Keratinocyte (primary cell): ENCODE measurements around the gene CAPN15. TPM values are rescaled to one million over a fixed set of nuclear protein-coding genes. Genes with fewer than 3 reads are reported as not detected.
"Not testable (repeated sequence)": the region's sequence is repeated elsewhere in the genome, so short reads cannot be mapped to it uniquely, and the experiment has no call there.

Source experiments
- DNase-seq: peaks from one replicate; pipeline ENCODE4 v3.0.0-alpha.2; 2011; ENCODE audit warnings: low read depth, missing footprints, low spot score
- FAIRE-seq: peaks from 2 replicates; lab custom pipeline; 2011; peaks lifted over from hg19 to GRCh38; lab: Jason Lieb, UNC
- H2AFZ ChIP-seq: 2 replicates; pipeline ENCODE4 v1.6.0; 2012; ENCODE audit warnings: low read length, control low read depth, inconsistent platforms; ENCODE audit not compliant: control insufficient read depth
- H3K27ac ChIP-seq: 2 replicates; pipeline ENCODE4 v1.5.1; 2011; ENCODE audit warnings: low read length; ENCODE audit not compliant: control insufficient read depth, insufficient read depth
- H3K27me3 ChIP-seq: 3 replicates; pipeline ENCODE4 v1.6.0; 2011; ENCODE audit warnings: low read length; ENCODE audit not compliant: control insufficient read depth, insufficient read depth; ENCODE audit errors: extremely low read depth
- H3K36me3 ChIP-seq, 2 experiments: 2 replicates in 1 of 2; 3 replicates in 1 of 2; pipeline ENCODE4 v1.5.1; 2011; ENCODE audit warnings: low read length in 2 of 2, mild to moderate bottlenecking in 1 of 2; ENCODE audit not compliant: control insufficient read depth in 2 of 2, insufficient read depth in 2 of 2; ENCODE audit errors: extremely low read depth in 1 of 2
- H3K4me1 ChIP-seq: 3 replicates; pipeline ENCODE4 v1.5.1; 2011; ENCODE audit warnings: low read length; ENCODE audit not compliant: control insufficient read depth, insufficient read depth; ENCODE audit errors: extremely low read depth
- H3K4me2 ChIP-seq: 3 replicates; pipeline ENCODE4 v1.6.0; 2011; ENCODE audit warnings: low read depth, low read length; ENCODE audit not compliant: control insufficient read depth, insufficient read depth; ENCODE audit errors: extremely low read depth
- H3K4me3 ChIP-seq, 3 experiments: fragments of 200-600 bp in 1 of 3; sonication (generic) in 1 of 3; 2 replicates in 2 of 3; 3 replicates in 1 of 3; pipeline ENCODE4 v1.5.1; 2011 to 2016; ENCODE audit warnings: low read length in 3 of 3, mild to moderate bottlenecking in 3 of 3, control low read depth in 2 of 3, inconsistent platforms in 1 of 3, low read depth in 1 of 3, mixed read lengths in 1 of 3, mixed run types in 1 of 3, moderate library complexity in 1 of 3; ENCODE audit not compliant: control insufficient read depth in 2 of 3, insufficient read depth in 2 of 3; ENCODE audit errors: extremely low read depth in 1 of 3
- H3K79me2 ChIP-seq: 2 replicates; pipeline ENCODE4 v1.6.0; 2012; ENCODE audit warnings: low read length; ENCODE audit not compliant: control insufficient read depth, insufficient read depth
- H3K9ac ChIP-seq: 3 replicates; pipeline ENCODE4 v1.6.0; 2011; ENCODE audit warnings: low read length; ENCODE audit not compliant: control insufficient read depth, insufficient read depth; ENCODE audit errors: extremely low read depth
- H3K9me1 ChIP-seq: 3 replicates; pipeline ENCODE4 v1.6.0; 2011; ENCODE audit warnings: low read length; ENCODE audit not compliant: control insufficient read depth, insufficient read depth; ENCODE audit errors: extremely low read depth
- H3K9me3 ChIP-seq: 2 replicates; pipeline ENCODE4 v1.5.1; 2012; ENCODE audit warnings: low read depth, low read length; ENCODE audit not compliant: control insufficient read depth
- H4K20me1 ChIP-seq: 3 replicates; pipeline ENCODE4 v1.6.0; 2011; ENCODE audit warnings: low read length; ENCODE audit not compliant: control insufficient read depth, insufficient read depth; ENCODE audit errors: extremely low read depth
- EZH2 ChIP-seq: IDR thresholded peaks from one replicate; pipeline ENCODE4 v1.6.1; 2012; ENCODE audit warnings: inconsistent platforms, mild to moderate bottlenecking, low read length, moderate library complexity
- dilution Hi-C: fragments of 300-500 bp; cut with MboI; formaldehyde crosslinking; loops from one replicate; pipeline ENCODE4 v1.7.0; 2020; ENCODE audit warnings: low sequenced_read_pairs; ENCODE audit not compliant: extremely low pct_ligation_motif_present
- polyA plus RNA-seq, 5 experiments: library from polyadenylated mRNA; depleted of rRNA in 3 of 5; stranded (reverse) in 3 of 5; stranded (forward) in 1 of 5; unstranded in 1 of 5; fragments of >200 nt; gene quantifications; 1 replicate in 1 of 5; 2 replicates in 3 of 5; 3 replicates in 1 of 5; pipeline versions ENCODE4 v1.2.1 to v1.2.3, GENCODE V29; 2011 to 2012; ENCODE audit warnings: missing spikeins in 2 of 5, low read depth in 1 of 5, low replicate concordance in 1 of 5
- TF ChIP-seq, protein P1 (sequence below), 3 experiments: IDR thresholded peaks in 1 of 3; conservative IDR thresholded peaks in 1 of 3; optimal IDR thresholded peaks in 1 of 3; 2 replicates in 2 of 3; 3 replicates in 1 of 3; pipeline versions ENCODE3 to v1.5.1; 2011; ENCODE audit warnings: low read length in 3 of 3, mild to moderate bottlenecking in 3 of 3, moderate library complexity in 2 of 3, control low read depth in 1 of 3, inconsistent platforms in 1 of 3; ENCODE audit not compliant: insufficient read depth in 2 of 3; ENCODE audit errors: extremely low read depth in 1 of 3

Gene CAPN15
- polyA plus RNA-seq, 1 donor (not counting 4 experiments of a cell fraction or from before 2014, with no cell fraction given), result 7.9 TPM

GRCh38 chr16:491220-491919, 36.1 kb upstream of the CAPN15 start:
- Histone ChIP-seq H3K9me3 (no peaks in the 10 kb centered on the region), H3K4me2 (no peak overlapping the region), H3K4me1 (no peaks in the 10 kb centered on the region), H3K79me2 (no peaks in the 10 kb centered on the region), H3K4me3 (no peak overlapping the region), H3K36me3 (peaks cover 4 to 17% of the 10 kb centered on the region in 2 experiments), H3K27ac (no peak overlapping the region), H2AFZ (no peak overlapping the region), H3K27me3 (no peaks in the 10 kb centered on the region), H3K9me1 (peaks cover 2% of the 10 kb centered on the region), H4K20me1 (no peaks in the 10 kb centered on the region), H3K9ac (no peak overlapping the region)
- TF ChIP-seq EZH2, result no peak
- TF ChIP-seq, protein P1, sequence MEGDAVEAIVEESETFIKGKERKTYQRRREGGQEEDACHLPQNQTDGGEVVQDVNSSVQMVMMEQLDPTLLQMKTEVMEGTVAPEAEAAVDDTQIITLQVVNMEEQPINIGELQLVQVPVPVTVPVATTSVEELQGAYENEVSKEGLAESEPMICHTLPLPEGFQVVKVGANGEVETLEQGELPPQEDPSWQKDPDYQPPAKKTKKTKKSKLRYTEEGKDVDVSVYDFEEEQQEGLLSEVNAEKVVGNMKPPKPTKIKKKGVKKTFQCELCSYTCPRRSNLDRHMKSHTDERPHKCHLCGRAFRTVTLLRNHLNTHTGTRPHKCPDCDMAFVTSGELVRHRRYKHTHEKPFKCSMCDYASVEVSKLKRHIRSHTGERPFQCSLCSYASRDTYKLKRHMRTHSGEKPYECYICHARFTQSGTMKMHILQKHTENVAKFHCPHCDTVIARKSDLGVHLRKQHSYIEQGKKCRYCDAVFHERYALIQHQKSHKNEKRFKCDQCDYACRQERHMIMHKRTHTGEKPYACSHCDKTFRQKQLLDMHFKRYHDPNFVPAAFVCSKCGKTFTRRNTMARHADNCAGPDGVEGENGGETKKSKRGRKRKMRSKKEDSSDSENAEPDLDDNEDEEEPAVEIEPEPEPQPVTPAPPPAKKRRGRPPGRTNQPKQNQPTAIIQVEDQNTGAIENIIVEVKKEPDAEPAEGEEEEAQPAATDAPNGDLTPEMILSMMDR (optimal IDR thresholded peaks at IDR 0.05 in 1 of 3, IDR thresholded peaks at IDR 0.05 in 1 of 3, conservative IDR thresholded peaks at IDR 0.05 in 1 of 3; ENCODE audit: extremely low read depth in 1 of 3, insufficient read depth in 2 of 3, low read length in 3 of 3), result no peak
- FAIRE-seq (no peak), DNase-seq (no peak)
- dilution Hi-C loops, result no loop called here

- TF ChIP-seq, protein P1 (optimal IDR thresholded peaks at IDR 0.05 in 1 of 3, IDR thresholded peaks at IDR 0.05 in 1 of 3, conservative IDR thresholded peaks at IDR 0.05 in 1 of 3; ENCODE audit: extremely low read depth in 1 of 3, insufficient read depth in 2 of 3, low read length in 3 of 3), result no peak
- no peak for TF ChIP-seq EZH2
- Histone ChIP-seq H3K27me3 (no peaks in the 10 kb centered on the region), H3K27ac (no peak overlapping the region), H3K4me1 (no peaks in the 10 kb centered on the region), H3K4me2 (no peak overlapping the region), H3K9me1 (peaks cover 2% of the 10 kb centered on the region), H4K20me1 (no peaks in the 10 kb centered on the region), H3K9ac (no peak overlapping the region), H3K79me2 (no peaks in the 10 kb centered on the region), H3K4me3 (no peak overlapping the region), H2AFZ (no peak overlapping the region), H3K36me3 (peaks cover 4 to 17% of the 10 kb centered on the region in 2 experiments), H3K9me3 (no peaks in the 10 kb centered on the region)
- FAIRE-seq (no peak), DNase-seq (no peak)
- dilution Hi-C loops, result no loop called here
These were observed 35.2 kb upstream of the CAPN15 start for GRCh38 chr16:492211-492875.

DNA sequence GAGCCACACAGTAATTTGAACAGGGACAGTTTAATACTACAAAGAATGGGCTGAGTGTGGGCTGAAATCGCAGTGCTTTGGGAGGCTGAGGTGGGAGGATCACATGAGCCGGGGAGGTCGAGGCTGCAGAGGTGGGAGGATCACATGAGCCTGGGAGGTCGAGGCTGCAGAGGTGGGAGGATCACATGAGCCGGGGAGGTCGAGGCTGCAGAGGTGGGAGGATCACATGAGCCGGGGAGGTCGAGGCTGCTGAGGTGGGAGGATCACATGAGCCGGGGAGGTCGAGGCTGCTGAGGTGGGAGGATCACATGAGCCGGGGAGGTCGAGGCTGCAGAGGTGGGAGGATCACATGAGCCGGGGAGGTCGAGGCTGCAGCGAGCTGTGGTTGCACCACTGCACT, 32.8 kb upstream of the CAPN15 start:
- H3K27me3 ChIP-seq, H3K79me2 ChIP-seq, H3K9me3 ChIP-seq, dilution Hi-C loops, H3K4me2 ChIP-seq, DNase-seq, H3K4me3 ChIP-seq, H2AFZ ChIP-seq, H4K20me1 ChIP-seq, H3K4me1 ChIP-seq, H3K9me1 ChIP-seq, H3K9ac ChIP-seq, H3K27ac ChIP-seq: not testable (repeated sequence)
- peak; percentile 44 for FAIRE-seq
- peaks cover 0 to 14% of the 10 kb centered on the region in 2 experiments for H3K36me3 ChIP-seq
